ENCODE data around the gene JUNB. TPM values are rescaled to one million over a fixed set of nuclear protein-coding genes. Genes with fewer than 3 reads are reported as not detected.

JUNB gene
- total RNA-seq, 1 experiment from 2014 or later = 49.7 TPM

DNA sequence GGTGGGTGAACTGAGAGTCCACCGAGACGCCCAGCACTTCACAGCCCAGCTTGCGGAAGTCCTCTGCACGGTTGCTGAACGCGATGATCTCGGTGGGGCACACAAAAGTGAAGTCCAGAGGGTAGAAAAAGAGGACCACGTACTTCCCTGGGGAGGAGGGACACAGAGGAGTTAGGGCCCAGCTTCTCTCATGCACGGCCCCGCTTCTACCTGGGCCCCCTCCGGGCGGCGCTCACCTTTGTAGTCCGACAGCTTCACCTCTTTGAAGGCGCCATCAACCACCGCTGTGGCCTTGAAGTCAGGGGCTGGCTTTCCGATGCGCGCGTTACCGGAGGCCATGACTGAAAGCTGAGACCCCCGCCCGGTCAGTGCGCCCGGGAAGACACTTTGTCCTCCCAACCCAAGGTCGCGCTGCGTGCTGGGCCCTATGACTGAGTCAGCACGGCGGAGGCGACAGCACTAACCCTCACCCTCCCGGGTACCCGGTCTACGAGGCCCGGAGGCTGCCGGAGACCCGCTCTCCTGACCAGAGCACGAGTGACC, 9.7 kb downstream of the JUNB start:
- no peaks in the 10 kb centered on the region for H3K27me3 ChIP-seq (ENCODE audit: control insufficient read depth, insufficient read depth, low read length)
- H3K4me3 ChIP-seq (ENCODE audit: low read depth in 2 of 2, low read length in 2 of 2) = peak overlapping the region; percentile 53 to 58
- ChIA-PET CTCF (no interaction called here), POLR2A (no interaction called here)
- in situ Hi-C loops (cut with HindIII; ENCODE audit: low pct_unique_long_range_greater_than_20kb, low sequenced_read_pairs) (no loop called here), intact Hi-C loops (cut with micrococcal nuclease; ENCODE audit: unreplicated experiment) (no loop called here)
- peaks cover 8% of the 10 kb centered on the region for H3K4me1 ChIP-seq (ENCODE audit: control insufficient read depth, insufficient read depth, low read length)
- no peaks in the 10 kb centered on the region for H3K9me3 ChIP-seq (ENCODE audit: control insufficient read depth, insufficient read depth, low read depth, low read length)
- peaks cover 4% of the 10 kb centered on the region; the same call in 1 of the 2 replicates for H3K36me3 ChIP-seq (ENCODE audit: control insufficient read depth, insufficient read depth, low read length)
- DNase-seq (ENCODE audit: low read depth, low spot score) = no peak
- H3K27ac ChIP-seq (ENCODE audit: low read length) = 0 out of 2 replicates have a peak overlapping the region, but pooled peaks have one; percentile 48
- TF ChIP-seq, protein P1, sequence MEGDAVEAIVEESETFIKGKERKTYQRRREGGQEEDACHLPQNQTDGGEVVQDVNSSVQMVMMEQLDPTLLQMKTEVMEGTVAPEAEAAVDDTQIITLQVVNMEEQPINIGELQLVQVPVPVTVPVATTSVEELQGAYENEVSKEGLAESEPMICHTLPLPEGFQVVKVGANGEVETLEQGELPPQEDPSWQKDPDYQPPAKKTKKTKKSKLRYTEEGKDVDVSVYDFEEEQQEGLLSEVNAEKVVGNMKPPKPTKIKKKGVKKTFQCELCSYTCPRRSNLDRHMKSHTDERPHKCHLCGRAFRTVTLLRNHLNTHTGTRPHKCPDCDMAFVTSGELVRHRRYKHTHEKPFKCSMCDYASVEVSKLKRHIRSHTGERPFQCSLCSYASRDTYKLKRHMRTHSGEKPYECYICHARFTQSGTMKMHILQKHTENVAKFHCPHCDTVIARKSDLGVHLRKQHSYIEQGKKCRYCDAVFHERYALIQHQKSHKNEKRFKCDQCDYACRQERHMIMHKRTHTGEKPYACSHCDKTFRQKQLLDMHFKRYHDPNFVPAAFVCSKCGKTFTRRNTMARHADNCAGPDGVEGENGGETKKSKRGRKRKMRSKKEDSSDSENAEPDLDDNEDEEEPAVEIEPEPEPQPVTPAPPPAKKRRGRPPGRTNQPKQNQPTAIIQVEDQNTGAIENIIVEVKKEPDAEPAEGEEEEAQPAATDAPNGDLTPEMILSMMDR (IDR thresholded peaks at IDR 0.05) = no peak
- no peak for TF ChIP-seq SIN3A (IDR thresholded peaks at IDR 0.05; ENCODE audit: borderline replicate concordance, insufficient read depth, low read depth, low read length)
- TF ChIP-seq TCF7L2 (IDR thresholded peaks at IDR 0.05; ENCODE audit: low read depth, low read length) = no peak
- TF ChIP-seq, protein P2, sequence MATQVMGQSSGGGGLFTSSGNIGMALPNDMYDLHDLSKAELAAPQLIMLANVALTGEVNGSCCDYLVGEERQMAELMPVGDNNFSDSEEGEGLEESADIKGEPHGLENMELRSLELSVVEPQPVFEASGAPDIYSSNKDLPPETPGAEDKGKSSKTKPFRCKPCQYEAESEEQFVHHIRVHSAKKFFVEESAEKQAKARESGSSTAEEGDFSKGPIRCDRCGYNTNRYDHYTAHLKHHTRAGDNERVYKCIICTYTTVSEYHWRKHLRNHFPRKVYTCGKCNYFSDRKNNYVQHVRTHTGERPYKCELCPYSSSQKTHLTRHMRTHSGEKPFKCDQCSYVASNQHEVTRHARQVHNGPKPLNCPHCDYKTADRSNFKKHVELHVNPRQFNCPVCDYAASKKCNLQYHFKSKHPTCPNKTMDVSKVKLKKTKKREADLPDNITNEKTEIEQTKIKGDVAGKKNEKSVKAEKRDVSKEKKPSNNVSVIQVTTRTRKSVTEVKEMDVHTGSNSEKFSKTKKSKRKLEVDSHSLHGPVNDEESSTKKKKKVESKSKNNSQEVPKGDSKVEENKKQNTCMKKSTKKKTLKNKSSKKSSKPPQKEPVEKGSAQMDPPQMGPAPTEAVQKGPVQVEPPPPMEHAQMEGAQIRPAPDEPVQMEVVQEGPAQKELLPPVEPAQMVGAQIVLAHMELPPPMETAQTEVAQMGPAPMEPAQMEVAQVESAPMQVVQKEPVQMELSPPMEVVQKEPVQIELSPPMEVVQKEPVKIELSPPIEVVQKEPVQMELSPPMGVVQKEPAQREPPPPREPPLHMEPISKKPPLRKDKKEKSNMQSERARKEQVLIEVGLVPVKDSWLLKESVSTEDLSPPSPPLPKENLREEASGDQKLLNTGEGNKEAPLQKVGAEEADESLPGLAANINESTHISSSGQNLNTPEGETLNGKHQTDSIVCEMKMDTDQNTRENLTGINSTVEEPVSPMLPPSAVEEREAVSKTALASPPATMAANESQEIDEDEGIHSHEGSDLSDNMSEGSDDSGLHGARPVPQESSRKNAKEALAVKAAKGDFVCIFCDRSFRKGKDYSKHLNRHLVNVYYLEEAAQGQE (IDR thresholded peaks at IDR 0.05; ENCODE audit: insufficient read depth in 1 of 2, low read depth in 2 of 2, low read length in 1 of 2) = no peak
- no peak for TF ChIP-seq POLR2AphosphoS5 (IDR thresholded peaks at IDR 0.05; ENCODE audit: low read depth, low read length)
- no TSS peak for BruUV-seq (replicated peaks)
- ATAC-seq = no peak

DNA sequence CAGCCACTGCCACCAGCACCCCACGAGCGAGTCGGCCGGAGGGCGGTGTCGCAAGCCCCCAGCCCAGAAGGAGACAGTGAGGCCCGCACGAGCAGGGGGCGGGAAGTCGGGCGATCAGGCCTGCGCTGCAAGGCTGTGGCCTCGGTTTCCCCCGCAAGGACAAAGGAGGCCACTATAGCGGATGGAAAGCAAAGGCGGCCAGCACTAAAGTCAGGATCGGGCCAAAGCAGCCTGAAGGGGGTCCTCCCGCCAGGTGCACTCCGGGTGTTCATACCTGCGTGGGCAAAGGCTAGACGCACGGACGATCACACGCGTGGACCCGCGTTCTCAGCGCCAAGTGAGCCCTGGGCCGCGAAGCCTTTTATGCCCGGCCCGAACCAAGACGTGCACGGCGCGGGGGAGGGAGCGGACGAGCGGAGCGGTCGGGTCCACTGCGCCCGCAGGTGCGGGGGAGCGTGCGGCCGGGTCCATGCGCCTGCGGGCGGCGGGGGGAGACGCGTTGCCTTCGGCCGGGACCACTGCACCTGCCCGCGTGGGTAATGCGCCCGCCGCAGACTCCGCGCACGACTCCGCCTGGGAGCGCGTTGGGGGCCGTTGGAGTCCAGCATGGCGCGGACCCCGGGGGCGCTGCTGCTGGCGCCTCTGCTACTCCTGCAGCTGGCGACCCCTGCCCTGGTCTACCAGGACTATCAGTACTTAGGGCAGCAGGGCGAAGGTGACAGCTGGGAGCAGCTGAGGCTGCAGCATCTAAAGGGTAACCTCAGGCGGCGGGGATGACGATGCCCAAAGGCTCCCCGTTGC, 10.4 kb downstream of the JUNB start, which contains the start of the genes PRDX2 and THSD8:
PRDX2 (minus strand) TSS at position 335 of the 801 bp plus-strand sequence. CDS start 539 bp downstream, outside the sequence.
THSD8 (plus strand) TSS at position 604 of the 801 bp plus-strand sequence; CDS start at position 607, 3 bp downstream.
- intact Hi-C loops (cut with micrococcal nuclease; ENCODE audit: unreplicated experiment) = no loop called here
- H3K9me3 ChIP-seq (ENCODE audit: control insufficient read depth, insufficient read depth, low read depth, low read length) = no peaks in the 10 kb centered on the region
- H3K4me1 ChIP-seq (ENCODE audit: control insufficient read depth, insufficient read depth, low read length) = peaks cover 3% of the 10 kb centered on the region; the same call in 1 of the 2 replicates
- no peak for DNase-seq (ENCODE audit: low read depth, low spot score)
- H3K27me3 ChIP-seq (ENCODE audit: control insufficient read depth, insufficient read depth, low read length) = no peaks in the 10 kb centered on the region
- POLR2A ChIA-PET = no interaction called here
- no TSS peak for BruUV-seq (replicated peaks)
- peak; percentile 39; the same call in 1 of the 2 replicates for TF ChIP-seq TCF7L2 (IDR thresholded peaks at IDR 0.05; ENCODE audit: low read depth, low read length)
- no peak for TF ChIP-seq POLR2AphosphoS5 (IDR thresholded peaks at IDR 0.05; ENCODE audit: low read depth, low read length)
- H3K36me3 ChIP-seq (ENCODE audit: control insufficient read depth, insufficient read depth, low read length) = peaks cover 4% of the 10 kb centered on the region; the same call in 1 of the 2 replicates
- CTCF ChIA-PET = no interaction called here
- in situ Hi-C loops (cut with HindIII; ENCODE audit: low pct_unique_long_range_greater_than_20kb, low sequenced_read_pairs) = no loop called here
- H3K4me3 ChIP-seq (ENCODE audit: low read depth in 2 of 2, low read length in 2 of 2) = peak within 1 kb of the TSS; percentile 53 to 58
- H3K27ac ChIP-seq (ENCODE audit: low read length) = 0 out of 2 replicates have a peak within 1 kb of the TSS, but pooled peaks have one; percentile 48
- ATAC-seq = peak; percentile 64
